A673 (cell line): ENCODE measurements around the gene ERBB3. TPM values are rescaled to one million over a fixed set of nuclear protein-coding genes. Genes with fewer than 3 reads are reported as not detected.

Experiments
- BruUV-seq: library from RNA; stranded (reverse); fragments of 400-500 nt; replicated peaks from 2 replicates; lab custom pipeline; 2021; lab: Mats Ljungman, UMichigan
- CTCF ChIA-PET: fragments of 300-600 bp; sonication (Branson Sonifier 250); formaldehyde crosslinking; loops from one replicate; lab custom pipeline; 2022; ENCODE audit warnings: antibody characterized with exemption; lab: Charles Lee
- POLR2A ChIA-PET: fragments of 300-600 bp; sonication (Branson Sonifier 250); formaldehyde crosslinking; loops from one replicate; lab custom pipeline; 2022; ENCODE audit warnings: antibody characterized with exemption; ENCODE audit not compliant: low non-redundant PET; lab: Charles Lee
- DNase-seq: peaks from one replicate; pipeline ENCODE4 v3.0.0-alpha.2; 2015; ENCODE audit warnings: low spot score
- H3K27ac ChIP-seq: fragments of 200-600 bp; sonication (generic); 2 replicates; pipeline ENCODE4 v1.5.1; 2016; ENCODE audit warnings: mixed run types, low read depth, mild to moderate bottlenecking, mixed read lengths, antibody characterized with exemption, low read length; ENCODE audit not compliant: poor library complexity, severe bottlenecking
- H3K27me3 ChIP-seq: fragments of 200-600 bp; sonication (generic); replicated peaks from 2 replicates; pipeline ENCODE4 v1.6.1; 2017; ENCODE audit warnings: mixed run types, low read depth, mild to moderate bottlenecking, mixed read lengths, antibody characterized with exemption, low read length; ENCODE audit not compliant: insufficient read depth, poor library complexity
- H3K36me3 ChIP-seq: fragments of 200-600 bp; sonication (generic); 2 replicates; pipeline ENCODE4 v1.6.1; 2016; ENCODE audit warnings: mixed run types, mild to moderate bottlenecking, mixed read lengths, antibody characterized with exemption, low read length; ENCODE audit not compliant: insufficient read depth, poor library complexity, severe bottlenecking
- H3K4me1 ChIP-seq: fragments of 200-600 bp; sonication (generic); 2 replicates; pipeline ENCODE4 v1.6.1; 2017; ENCODE audit warnings: mixed run types, mild to moderate bottlenecking, mixed read lengths, antibody characterized with exemption, low read length; ENCODE audit not compliant: insufficient read depth, poor library complexity, severe bottlenecking
- H3K4me3 ChIP-seq: fragments of 200-600 bp; sonication (generic); 2 replicates; pipeline ENCODE4 v1.5.1; 2016; ENCODE audit warnings: low read depth, mixed run types, mild to moderate bottlenecking, mixed read lengths, low read length; ENCODE audit not compliant: poor library complexity, severe bottlenecking
- H3K9me3 ChIP-seq: fragments of 200-600 bp; sonication (generic); 2 replicates; pipeline ENCODE4 v1.6.1; 2016; ENCODE audit warnings: mixed run types, low read depth, mild to moderate bottlenecking, mixed read lengths, antibody characterized with exemption, low read length; ENCODE audit not compliant: poor library complexity, severe bottlenecking
- EZH2 ChIP-seq: fragments of 200-600 bp; sonication (generic); IDR thresholded peaks from 2 replicates; pipeline ENCODE4 v1.6.1; 2017; ENCODE audit warnings: borderline replicate concordance, low read depth, mild to moderate bottlenecking, mixed read lengths, antibody characterized with exemption, low read length; ENCODE audit not compliant: poor library complexity, severe bottlenecking
- intact Hi-C: fragments of 100-400 bp; cut with micrococcal nuclease; formaldehyde crosslinking; loops from one replicate; pipeline ENCODE4 v1.10.0; 2022; ENCODE audit not compliant: unreplicated experiment
- total RNA-seq: library from RNA; stranded (reverse); gene quantifications from 2 replicates; pipeline ENCODE4 v1.2.3, GENCODE V29; 2021
- TF ChIP-seq, protein P1 (sequence below): fragments of 300-800, 200-600 bp; sonication (generic); conservative IDR thresholded peaks from 2 replicates; pipeline ENCODE4 v1.5.1; 2017; ENCODE audit warnings: low read depth, mild to moderate bottlenecking, antibody characterized with exemption, low read length, moderate library complexity, mixed read lengths

Gene ERBB3
- total RNA-seq, 1 experiment from 2014 or later: 2.0 TPM

- Histone ChIP-seq H3K4me1 (peaks cover 6% of the 10 kb centered on the region), H3K4me3 (no peak overlapping the region), H3K9me3 (no peaks in the 10 kb centered on the region), H3K27me3 (peaks cover 16% of the 10 kb centered on the region), H3K36me3 (no peaks in the 10 kb centered on the region), H3K27ac (no peak overlapping the region)
- ChIA-PET CTCF (no interaction called here), POLR2A (no interaction called here)
- intact Hi-C loops: no loop called here
- no TSS peak for BruUV-seq
- TF ChIP-seq EZH2: no peak
- TF ChIP-seq, protein P1, sequence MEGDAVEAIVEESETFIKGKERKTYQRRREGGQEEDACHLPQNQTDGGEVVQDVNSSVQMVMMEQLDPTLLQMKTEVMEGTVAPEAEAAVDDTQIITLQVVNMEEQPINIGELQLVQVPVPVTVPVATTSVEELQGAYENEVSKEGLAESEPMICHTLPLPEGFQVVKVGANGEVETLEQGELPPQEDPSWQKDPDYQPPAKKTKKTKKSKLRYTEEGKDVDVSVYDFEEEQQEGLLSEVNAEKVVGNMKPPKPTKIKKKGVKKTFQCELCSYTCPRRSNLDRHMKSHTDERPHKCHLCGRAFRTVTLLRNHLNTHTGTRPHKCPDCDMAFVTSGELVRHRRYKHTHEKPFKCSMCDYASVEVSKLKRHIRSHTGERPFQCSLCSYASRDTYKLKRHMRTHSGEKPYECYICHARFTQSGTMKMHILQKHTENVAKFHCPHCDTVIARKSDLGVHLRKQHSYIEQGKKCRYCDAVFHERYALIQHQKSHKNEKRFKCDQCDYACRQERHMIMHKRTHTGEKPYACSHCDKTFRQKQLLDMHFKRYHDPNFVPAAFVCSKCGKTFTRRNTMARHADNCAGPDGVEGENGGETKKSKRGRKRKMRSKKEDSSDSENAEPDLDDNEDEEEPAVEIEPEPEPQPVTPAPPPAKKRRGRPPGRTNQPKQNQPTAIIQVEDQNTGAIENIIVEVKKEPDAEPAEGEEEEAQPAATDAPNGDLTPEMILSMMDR: no peak
- DNase-seq: no peak
Measured at GRCh38 chr12:56098592-56098991, 18.6 kb downstream of the ERBB3 start.

- no peak for DNase-seq
- no peak overlapping the region for H3K27ac ChIP-seq
- H3K9me3 ChIP-seq: no peaks in the 10 kb centered on the region
- peaks cover 16% of the 10 kb centered on the region for H3K27me3 ChIP-seq
- TF ChIP-seq EZH2: no peak
- TF ChIP-seq, protein P1: no peak
- no peaks in the 10 kb centered on the region for H3K36me3 ChIP-seq
- no TSS peak for BruUV-seq
- H3K4me3 ChIP-seq: no peak overlapping the region
- peaks cover 6% of the 10 kb centered on the region for H3K4me1 ChIP-seq
- ChIA-PET CTCF (no interaction called here), POLR2A (no interaction called here)
- intact Hi-C loops: no loop called here
Measured at GRCh38 chr12:56099787-56100186, 19.8 kb downstream of the ERBB3 start.

- Histone ChIP-seq H3K27me3 (peaks cover 13% of the 10 kb centered on the region), H3K27ac (no peak overlapping the region), H3K36me3 (peaks cover 3% of the 10 kb centered on the region), H3K9me3 (no peaks in the 10 kb centered on the region), H3K4me1 (peaks cover 8% of the 10 kb centered on the region), H3K4me3 (no peak overlapping the region)
- ChIA-PET POLR2A (no interaction called here), CTCF (no interaction called here)
- no peak for TF ChIP-seq EZH2
- TF ChIP-seq, protein P1: no peak
- no peak for DNase-seq
- BruUV-seq: no TSS peak
- intact Hi-C loops: no loop called here
Measured at GRCh38 chr12:56101045-56101444, 21.1 kb downstream of the ERBB3 start.
